A673 (cell line): ENCODE results near the gene NDST1.

Experiments used
- CTCF ChIP-seq: fragments of 300-800, 200-600 bp; sonication (generic); conservative IDR thresholded peaks from 2 replicates; pipeline ENCODE4 v1.5.1; 2017; ENCODE audit warnings: low read depth, mild to moderate bottlenecking, antibody characterized with exemption, low read length, moderate library complexity, mixed read lengths
- EZH2 ChIP-seq: fragments of 200-600 bp; sonication (generic); IDR thresholded peaks from 2 replicates; pipeline ENCODE4 v1.6.1; 2017; ENCODE audit warnings: borderline replicate concordance, low read depth, mild to moderate bottlenecking, mixed read lengths, antibody characterized with exemption, low read length; ENCODE audit not compliant: poor library complexity, severe bottlenecking

- TF ChIP-seq EZH2, result no peak
- TF ChIP-seq CTCF, result no peak
These were observed 99.2 kb downstream of the NDST1 start for GRCh38 chr5:150607105-150607504.
